ENCODE measurements around the gene KCNN3. TPM values are rescaled to one million over a fixed set of nuclear protein-coding genes. Genes with fewer than 3 reads are reported as not detected.
"Not testable (repeated sequence)": the region's sequence is repeated elsewhere in the genome, so short reads cannot be mapped to it uniquely, and the experiment has no call there.

The KCNN3 gene
- total RNA-seq, result 0.34 and 0.36 TPM in 2 replicates

- Mint-ChIP-seq H3K4me3 (peak within 1 kb of the TSS; percentile 3), H3K9me3 (no peaks in the 10 kb centered on the region)
- intact Hi-C loops (cut with micrococcal nuclease), result loop anchor here (2.0 to 5.0 kb wide), 2 partner anchors 78 to 311 kb away; partner anchors contain the start of gene UBE2Q1
Observed at GRCh38 chr1:154870115-154870571, at the start of gene KCNN3. TSS of gene KCNN3 (minus strand) at chr1:154870281. CDS start at chr1:154869964, 317 bp downstream.

DNA sequence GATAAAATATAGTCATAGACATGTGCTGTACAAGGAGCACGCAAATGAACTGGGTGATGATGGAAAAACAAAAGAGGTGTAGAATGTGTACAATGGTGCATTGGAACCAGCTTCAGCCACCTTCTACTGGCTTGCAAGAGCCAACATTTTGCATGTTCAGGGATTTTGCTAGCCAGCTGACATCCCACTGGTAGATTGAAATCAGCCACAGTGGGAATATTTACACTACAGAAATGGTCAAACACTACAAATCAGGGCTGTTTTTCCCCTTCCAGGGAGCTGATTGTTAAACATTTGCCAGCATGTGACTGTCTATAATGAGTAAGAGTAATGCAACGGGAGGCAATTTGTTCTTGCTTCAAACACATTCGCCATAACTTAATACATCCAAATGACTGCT lies 43.2 kb upstream of the KCNN3 start:
- DNase-seq (ENCODE audit: low spot score), result no peak
- Mint-ChIP-seq H3K27ac (no peak overlapping the region), H3K4me3 (no peak overlapping the region), H3K36me3 (ENCODE audit: low read depth) (peaks cover 6% of the 10 kb centered on the region), H3K27me3 (ENCODE audit: insufficient read depth) (no peaks in the 10 kb centered on the region), H3K4me1 (ENCODE audit: low read depth) (no peaks in the 10 kb centered on the region), H3K9me3 (peaks cover 6% of the 10 kb centered on the region)
- intact Hi-C loops (cut with micrococcal nuclease), result no loop called here

More at GRCh38 chr1:154870115-154870571, at the start of gene KCNN3:
- H3K4me1 Mint-ChIP-seq (ENCODE audit: low read depth), result peaks cover 47% of the 10 kb centered on the region
- no peak within 1 kb of the TSS for H3K27ac Mint-ChIP-seq
- peak; percentile 71 for DNase-seq (ENCODE audit: low spot score)
- peaks cover 24% of the 10 kb centered on the region for H3K27me3 Mint-ChIP-seq (ENCODE audit: insufficient read depth)
- H3K36me3 Mint-ChIP-seq (ENCODE audit: low read depth), result no peaks in the 10 kb centered on the region

DNA sequence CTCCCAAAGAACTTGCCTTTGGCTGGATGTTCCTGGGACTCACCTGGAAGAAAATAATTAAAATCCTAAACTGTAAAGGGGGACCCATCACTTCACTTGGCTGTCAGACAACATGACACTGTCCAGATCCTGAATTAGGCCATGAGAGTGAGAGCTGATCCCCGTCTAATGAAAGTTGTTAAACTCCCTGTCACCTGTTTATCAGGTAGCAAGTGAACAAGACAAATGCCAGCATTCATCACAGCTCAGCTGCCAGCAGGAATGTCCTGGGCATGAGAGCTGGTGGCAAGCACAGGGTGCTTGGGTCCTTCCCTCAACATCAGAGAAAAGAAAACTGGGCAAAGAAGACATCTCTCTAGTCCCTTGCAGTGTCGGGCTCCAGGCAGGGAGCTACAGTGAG lies 42.7 kb upstream of the KCNN3 start:
- H3K4me3 Mint-ChIP-seq, result no peak overlapping the region
- no peaks in the 10 kb centered on the region for H3K27me3 Mint-ChIP-seq (ENCODE audit: insufficient read depth)
- peaks cover 6% of the 10 kb centered on the region for H3K36me3 Mint-ChIP-seq (ENCODE audit: low read depth)
- no peak overlapping the region for H3K27ac Mint-ChIP-seq
- no peaks in the 10 kb centered on the region for H3K4me1 Mint-ChIP-seq (ENCODE audit: low read depth)
- H3K9me3 Mint-ChIP-seq, result peaks cover 6% of the 10 kb centered on the region
- no peak for DNase-seq (ENCODE audit: low spot score)
- intact Hi-C loops (cut with micrococcal nuclease), result no loop called here

GRCh38 chr1:154911691-154912550 lies 41.8 kb upstream of the KCNN3 start:
- no peak overlapping the region for H3K27ac Mint-ChIP-seq
- no peak for DNase-seq (ENCODE audit: low spot score)
- no peak overlapping the region for H3K4me3 Mint-ChIP-seq
- H3K27me3 Mint-ChIP-seq (ENCODE audit: insufficient read depth), result peaks cover 2% of the 10 kb centered on the region
- H3K9me3 Mint-ChIP-seq, result peaks cover 6% of the 10 kb centered on the region
- peaks cover 6% of the 10 kb centered on the region for H3K36me3 Mint-ChIP-seq (ENCODE audit: low read depth)
- no peaks in the 10 kb centered on the region for H3K4me1 Mint-ChIP-seq (ENCODE audit: low read depth)
- intact Hi-C loops (cut with micrococcal nuclease), result no loop called here

GRCh38 chr1:154910851-154911250 lies 40.8 kb upstream of the KCNN3 start:
- Mint-ChIP-seq H3K27ac (no peak overlapping the region), H3K4me3 (no peak overlapping the region), H3K36me3 (ENCODE audit: low read depth) (peaks cover 3% of the 10 kb centered on the region), H3K4me1 (ENCODE audit: low read depth) (no peaks in the 10 kb centered on the region), H3K9me3 (no peaks in the 10 kb centered on the region), H3K27me3 (ENCODE audit: insufficient read depth) (peaks cover 3% of the 10 kb centered on the region)
- DNase-seq (ENCODE audit: low spot score), result no peak
- intact Hi-C loops (cut with micrococcal nuclease), result no loop called here

GRCh38 chr1:154908937-154909336 lies 38.9 kb upstream of the KCNN3 start:
- no peak for DNase-seq (ENCODE audit: low spot score)
- Mint-ChIP-seq H3K36me3 (ENCODE audit: low read depth) (no peaks in the 10 kb centered on the region), H3K4me1 (ENCODE audit: low read depth) (no peaks in the 10 kb centered on the region), H3K4me3 (no peak overlapping the region), H3K27ac (no peak overlapping the region), H3K27me3 (ENCODE audit: insufficient read depth) (peaks cover 3% of the 10 kb centered on the region), H3K9me3 (no peaks in the 10 kb centered on the region)
- intact Hi-C loops (cut with micrococcal nuclease), result no loop called here

- H3K4me1 Mint-ChIP-seq (ENCODE audit: low read depth); H3K4me3 Mint-ChIP-seq; intact Hi-C loops (cut with micrococcal nuclease); H3K9me3 Mint-ChIP-seq; H3K36me3 Mint-ChIP-seq (ENCODE audit: low read depth); H3K27me3 Mint-ChIP-seq (ENCODE audit: insufficient read depth); DNase-seq (ENCODE audit: low spot score); H3K27ac Mint-ChIP-seq: not testable (repeated sequence)
Observed at GRCh38 chr1:154908129-154908528, 38.0 kb upstream of the KCNN3 start.

DNA sequence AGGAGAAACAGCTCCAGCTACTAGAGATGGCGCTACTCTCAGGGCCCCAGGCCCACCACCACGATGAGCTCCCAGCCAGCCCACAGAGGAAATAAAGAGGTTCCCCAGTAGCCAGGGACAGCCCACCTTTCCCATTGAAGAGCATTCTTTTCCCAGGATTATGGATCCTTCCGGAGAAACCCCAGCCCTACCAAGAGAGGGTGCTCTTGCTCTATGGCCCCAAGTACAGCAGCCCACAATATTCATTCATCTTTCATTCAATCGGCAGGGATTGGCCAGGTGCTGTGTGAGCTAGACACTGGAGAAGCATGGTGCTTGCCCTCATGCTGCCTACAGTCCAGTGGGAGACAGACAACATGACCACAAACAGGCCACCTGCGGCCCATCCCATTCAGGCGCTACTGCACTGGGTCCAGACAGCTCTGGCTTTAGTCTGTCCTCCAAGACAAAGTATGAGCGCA lies 36.6 kb upstream of the KCNN3 start:
- H3K4me3 Mint-ChIP-seq, result no peak overlapping the region
- no peaks in the 10 kb centered on the region for H3K36me3 Mint-ChIP-seq (ENCODE audit: low read depth)
- H3K9me3 Mint-ChIP-seq, result no peaks in the 10 kb centered on the region
- intact Hi-C loops (cut with micrococcal nuclease), result no loop called here
- peaks cover 3% of the 10 kb centered on the region for H3K27me3 Mint-ChIP-seq (ENCODE audit: insufficient read depth)
- DNase-seq (ENCODE audit: low spot score), result no peak
- no peak overlapping the region for H3K27ac Mint-ChIP-seq
- no peaks in the 10 kb centered on the region for H3K4me1 Mint-ChIP-seq (ENCODE audit: low read depth)

- H3K9me3 Mint-ChIP-seq, result no peaks in the 10 kb centered on the region
- no peaks in the 10 kb centered on the region for H3K36me3 Mint-ChIP-seq (ENCODE audit: low read depth)
- intact Hi-C loops (cut with micrococcal nuclease), result no loop called here
- DNase-seq (ENCODE audit: low spot score), result no peak
- H3K27me3 Mint-ChIP-seq (ENCODE audit: insufficient read depth), result peaks cover 3% of the 10 kb centered on the region
- no peak overlapping the region for H3K4me3 Mint-ChIP-seq
- H3K27ac Mint-ChIP-seq, result no peak overlapping the region
- H3K4me1 Mint-ChIP-seq (ENCODE audit: low read depth), result no peaks in the 10 kb centered on the region
Observed at GRCh38 chr1:154902938-154903566, 33.0 kb upstream of the KCNN3 start.

GRCh38 chr1:154901591-154901990 lies 31.5 kb upstream of the KCNN3 start:
- no peaks in the 10 kb centered on the region for H3K27me3 Mint-ChIP-seq (ENCODE audit: insufficient read depth)
- no peaks in the 10 kb centered on the region for H3K4me1 Mint-ChIP-seq (ENCODE audit: low read depth)
- H3K36me3 Mint-ChIP-seq (ENCODE audit: low read depth), result no peaks in the 10 kb centered on the region
- no peak overlapping the region for H3K27ac Mint-ChIP-seq
- DNase-seq (ENCODE audit: low spot score), result no peak
- H3K4me3 Mint-ChIP-seq, result no peak overlapping the region
- no peaks in the 10 kb centered on the region for H3K9me3 Mint-ChIP-seq
- intact Hi-C loops (cut with micrococcal nuclease), result no loop called here

- H3K27me3 Mint-ChIP-seq (ENCODE audit: insufficient read depth), result no peaks in the 10 kb centered on the region
- H3K9me3 Mint-ChIP-seq, result no peaks in the 10 kb centered on the region
- H3K27ac Mint-ChIP-seq, result no peak overlapping the region
- H3K4me1 Mint-ChIP-seq (ENCODE audit: low read depth), result no peaks in the 10 kb centered on the region
- no peaks in the 10 kb centered on the region for H3K36me3 Mint-ChIP-seq (ENCODE audit: low read depth)
- no peak for DNase-seq (ENCODE audit: low spot score)
- H3K4me3 Mint-ChIP-seq, result no peak overlapping the region
- intact Hi-C loops (cut with micrococcal nuclease), result no loop called here
Observed at GRCh38 chr1:154899041-154899440, 29.0 kb upstream of the KCNN3 start.

DNA sequence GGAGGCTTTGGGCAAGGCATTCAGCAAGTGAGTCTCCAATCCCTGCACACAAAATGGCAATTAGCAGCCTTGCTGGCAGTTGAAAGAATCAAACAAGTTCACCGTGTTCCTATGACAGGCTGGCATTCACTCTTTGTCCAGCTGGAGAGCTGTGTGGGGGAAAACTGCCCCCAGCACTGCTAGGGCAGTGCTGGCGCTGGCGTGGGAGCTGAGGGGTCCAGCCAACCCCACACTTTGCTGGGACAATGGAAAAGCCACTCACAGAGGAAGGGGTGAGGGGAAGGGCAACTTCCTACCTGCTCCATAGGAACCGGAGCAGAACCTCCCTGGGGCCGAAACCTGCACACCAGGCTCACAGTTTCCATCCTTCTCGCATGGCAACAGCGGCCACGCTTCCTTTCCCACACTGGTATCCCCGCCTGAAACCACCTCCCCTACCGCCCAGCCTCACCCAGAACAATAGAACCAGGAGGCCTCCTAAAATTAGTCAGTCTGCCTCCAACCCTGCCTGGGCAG lies 26.7 kb upstream of the KCNN3 start:
- DNase-seq (ENCODE audit: low spot score), result no peak
- Mint-ChIP-seq H3K27ac (no peak overlapping the region), H3K4me3 (no peak overlapping the region), H3K4me1 (ENCODE audit: low read depth) (no peaks in the 10 kb centered on the region), H3K27me3 (ENCODE audit: insufficient read depth) (no peaks in the 10 kb centered on the region), H3K9me3 (no peaks in the 10 kb centered on the region), H3K36me3 (ENCODE audit: low read depth) (no peaks in the 10 kb centered on the region)
- intact Hi-C loops (cut with micrococcal nuclease), result no loop called here

- intact Hi-C loops (cut with micrococcal nuclease), result no loop called here
- no peak overlapping the region for H3K27ac Mint-ChIP-seq
- H3K27me3 Mint-ChIP-seq (ENCODE audit: insufficient read depth), result peaks cover 5% of the 10 kb centered on the region
- H3K4me3 Mint-ChIP-seq, result no peak overlapping the region
- no peaks in the 10 kb centered on the region for H3K36me3 Mint-ChIP-seq (ENCODE audit: low read depth)
- no peaks in the 10 kb centered on the region for H3K4me1 Mint-ChIP-seq (ENCODE audit: low read depth)
- H3K9me3 Mint-ChIP-seq, result no peaks in the 10 kb centered on the region
- DNase-seq (ENCODE audit: low spot score), result no peak
Observed at GRCh38 chr1:154895798-154896197, 25.7 kb upstream of the KCNN3 start.
